A549 treated with CORT108297 at 1 μM for 4 hours (cell line): ENCODE measurements around the gene ARSG. TPM values are rescaled to one million over a fixed set of nuclear protein-coding genes. Genes with fewer than 3 reads are reported as not detected.

Experiments used
- total RNA-seq: library from RNA; stranded (reverse); fragments of 200-300 nt; extraction: Qiagen RNA extraction; gene quantifications from 5 replicates; pipeline ENCODE4 v1.2.3, GENCODE V29; 2022

ARSG gene
- 1.1 to 2.5 TPM (median 1.6 TPM) in 5 replicates for total RNA-seq

GRCh38 chr17:68290955-68291835, at the start of gene ARSG, which contains the start of gene SLC16A6:
TSS of gene ARSG (plus strand) at chr17:68291495. CDS start at chr17:68307494, 15,999 bp downstream.
TSS of gene SLC16A6 (minus strand) at chr17:68291127. CDS start at chr17:68278320, 12,807 bp downstream.

DNA sequence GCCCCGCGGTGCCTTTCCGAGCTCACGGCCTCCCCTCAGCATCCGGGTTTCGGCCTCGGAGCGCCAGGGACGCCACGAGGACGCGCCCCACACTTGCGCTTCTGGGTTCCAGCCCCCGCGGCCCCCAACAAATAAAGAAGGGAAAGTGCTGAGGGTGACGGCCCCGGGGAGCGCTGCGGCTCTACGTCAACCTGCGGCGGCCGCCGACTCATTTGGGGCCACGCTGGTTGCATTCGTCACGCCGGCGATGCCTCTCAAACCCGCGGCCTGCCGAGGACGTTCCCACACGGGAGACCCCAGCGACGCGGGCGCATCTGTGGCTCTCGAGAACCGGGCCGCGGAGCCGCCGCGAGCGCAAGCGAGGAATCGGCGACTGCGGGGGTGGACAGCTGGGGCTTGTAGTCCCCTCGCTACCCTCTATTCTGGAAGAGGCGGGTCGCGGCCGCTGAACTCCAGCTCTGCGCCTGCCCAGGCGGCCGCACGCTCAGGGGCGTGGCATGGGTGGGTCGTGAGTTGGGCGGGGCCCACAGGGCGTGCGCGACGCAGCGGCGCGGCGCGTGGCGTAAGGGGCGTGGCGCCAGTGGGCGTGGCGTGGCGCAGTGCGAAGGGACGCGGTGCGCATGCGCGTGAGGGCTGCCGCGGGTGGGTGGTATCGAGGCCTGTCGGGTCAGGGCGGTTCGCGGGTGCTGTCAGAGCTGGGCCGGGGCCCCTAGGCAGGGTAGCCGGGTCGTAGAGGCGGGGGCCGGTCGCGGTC, 43.7 kb upstream of the ARSG start, which contains the start of gene AMZ2:
Gene AMZ2, plus strand, starts transcription at position 599 of the 754 bp plus-strand sequence. CDS start 2,145 bp downstream, outside the sequence.

DNA sequence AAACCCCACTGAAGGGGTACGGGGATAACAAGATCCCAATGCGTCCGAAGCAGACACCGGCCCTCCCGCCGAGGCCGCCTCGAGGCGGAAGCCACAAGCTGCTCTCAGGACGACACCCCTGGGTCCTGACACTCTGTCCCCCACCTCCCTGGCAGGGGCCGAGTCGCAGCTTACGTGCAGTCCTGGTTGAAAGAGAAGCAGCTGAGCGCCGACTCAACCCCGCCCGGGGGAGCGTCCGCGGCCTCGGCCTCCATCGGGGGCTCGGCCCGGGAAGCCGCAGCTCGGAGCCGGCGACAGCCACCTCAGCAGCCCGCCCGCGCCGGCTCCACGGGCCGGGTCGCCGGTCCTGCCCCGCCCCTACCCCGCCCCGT, 165.9 kb downstream of the ARSG start, which contains the start of gene WIPI1:
Gene WIPI1, minus strand, starts transcription at position 329 of the 371 bp plus-strand sequence. Its CDS starts 75 bp downstream, at position 254.

Other genes starting within 250 kb of the ARSG start
- 106 to 129 TPM (median 110 TPM) in 5 replicates for gene AMZ2, start 43.5 kb upstream of the ARSG start, total RNA-seq
- gene SLC16A6, start 368 bp upstream of the ARSG start, total RNA-seq: 0.31 to 0.62 TPM (median 0.51 TPM) in 5 replicates
- gene WIPI1, start 166.0 kb downstream of the ARSG start, total RNA-seq: 6.8 to 10.4 TPM (median 9.3 TPM) in 5 replicates
- 123 to 181 TPM (median 164 TPM) in 5 replicates for gene PRKAR1A, start 220.9 kb downstream of the ARSG start, total RNA-seq